ENCODE results near the gene LMOD2.

LMOD2 gene

GRCh38 chr7:123637203-123637602, 18.5 kb upstream of the LMOD2 start:
- TF ChIP-seq, protein P1, sequence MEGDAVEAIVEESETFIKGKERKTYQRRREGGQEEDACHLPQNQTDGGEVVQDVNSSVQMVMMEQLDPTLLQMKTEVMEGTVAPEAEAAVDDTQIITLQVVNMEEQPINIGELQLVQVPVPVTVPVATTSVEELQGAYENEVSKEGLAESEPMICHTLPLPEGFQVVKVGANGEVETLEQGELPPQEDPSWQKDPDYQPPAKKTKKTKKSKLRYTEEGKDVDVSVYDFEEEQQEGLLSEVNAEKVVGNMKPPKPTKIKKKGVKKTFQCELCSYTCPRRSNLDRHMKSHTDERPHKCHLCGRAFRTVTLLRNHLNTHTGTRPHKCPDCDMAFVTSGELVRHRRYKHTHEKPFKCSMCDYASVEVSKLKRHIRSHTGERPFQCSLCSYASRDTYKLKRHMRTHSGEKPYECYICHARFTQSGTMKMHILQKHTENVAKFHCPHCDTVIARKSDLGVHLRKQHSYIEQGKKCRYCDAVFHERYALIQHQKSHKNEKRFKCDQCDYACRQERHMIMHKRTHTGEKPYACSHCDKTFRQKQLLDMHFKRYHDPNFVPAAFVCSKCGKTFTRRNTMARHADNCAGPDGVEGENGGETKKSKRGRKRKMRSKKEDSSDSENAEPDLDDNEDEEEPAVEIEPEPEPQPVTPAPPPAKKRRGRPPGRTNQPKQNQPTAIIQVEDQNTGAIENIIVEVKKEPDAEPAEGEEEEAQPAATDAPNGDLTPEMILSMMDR (IDR thresholded peaks at IDR 0.05; ENCODE audit: borderline replicate concordance, control extremely low read depth, extremely low read depth, insufficient read depth, missing control alignments) = no peak
- in situ Hi-C loops (cut with MboI; ENCODE audit: low sequenced_read_pairs, unreplicated experiment) = no loop called here
- no peak for DNase-seq (ENCODE audit: low spot score)

DNA sequence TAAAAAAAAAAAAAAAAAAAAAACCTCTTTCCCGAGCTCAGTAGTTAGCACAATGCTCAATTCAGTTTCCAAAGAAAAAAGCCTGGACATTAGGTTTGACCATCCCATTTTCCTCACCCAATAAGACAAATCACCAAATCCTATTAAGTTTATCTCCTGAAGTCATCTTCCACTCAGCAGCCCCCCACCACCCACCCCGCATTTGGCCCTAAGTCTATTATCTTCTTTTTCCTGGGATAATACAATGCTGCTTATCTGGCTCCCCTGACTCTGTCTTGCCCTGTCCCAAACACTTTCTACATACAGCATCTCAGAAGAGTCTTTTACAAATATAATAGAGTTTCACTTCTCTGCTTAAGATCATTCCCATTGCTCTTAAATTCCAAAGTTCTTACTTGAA, 17.8 kb upstream of the LMOD2 start:
- in situ Hi-C loops (cut with MboI; ENCODE audit: low sequenced_read_pairs, unreplicated experiment) = no loop called here
- no peak for DNase-seq (ENCODE audit: low spot score)
- TF ChIP-seq, protein P1 (IDR thresholded peaks at IDR 0.05; ENCODE audit: borderline replicate concordance, control extremely low read depth, extremely low read depth, insufficient read depth, missing control alignments) = no peak

GRCh38 chr7:123639631-123640030, 16.0 kb upstream of the LMOD2 start:
- DNase-seq (ENCODE audit: low spot score) = no peak
- in situ Hi-C loops (cut with MboI; ENCODE audit: low sequenced_read_pairs, unreplicated experiment) = no loop called here
- TF ChIP-seq, protein P1 (IDR thresholded peaks at IDR 0.05; ENCODE audit: borderline replicate concordance, control extremely low read depth, extremely low read depth, insufficient read depth, missing control alignments) = no peak

DNA sequence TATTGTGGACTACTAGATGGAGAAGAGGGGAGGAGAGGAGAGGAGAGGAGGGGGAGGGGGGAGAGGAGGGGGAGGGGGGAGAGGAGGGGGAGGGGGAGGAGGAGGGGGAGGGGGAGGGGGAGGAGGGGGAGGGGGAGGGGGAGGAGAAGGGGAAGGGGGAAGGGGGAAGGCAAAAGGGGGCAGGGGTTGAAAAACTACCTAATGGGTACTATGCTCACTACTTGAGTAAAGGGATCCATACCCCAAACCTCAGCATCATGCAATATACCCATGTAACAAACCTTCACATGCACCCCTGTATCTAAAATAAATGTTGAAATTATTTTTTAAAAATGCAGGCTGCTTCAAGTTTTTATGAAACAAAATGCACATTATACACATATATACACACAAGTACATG, 15.1 kb upstream of the LMOD2 start:
- DNase-seq (ENCODE audit: low spot score) = no peak
- in situ Hi-C loops (cut with MboI; ENCODE audit: low sequenced_read_pairs, unreplicated experiment) = no loop called here
- TF ChIP-seq, protein P1 (IDR thresholded peaks at IDR 0.05; ENCODE audit: borderline replicate concordance, control extremely low read depth, extremely low read depth, insufficient read depth, missing control alignments) = no peak

- TF ChIP-seq, protein P1 (IDR thresholded peaks at IDR 0.05; ENCODE audit: borderline replicate concordance, control extremely low read depth, extremely low read depth, insufficient read depth, missing control alignments) = no peak
- in situ Hi-C loops (cut with MboI; ENCODE audit: low sequenced_read_pairs, unreplicated experiment) = no loop called here
- no peak for DNase-seq (ENCODE audit: low spot score)
These were observed 13.8 kb upstream of the LMOD2 start for GRCh38 chr7:123641901-123642300.

DNA sequence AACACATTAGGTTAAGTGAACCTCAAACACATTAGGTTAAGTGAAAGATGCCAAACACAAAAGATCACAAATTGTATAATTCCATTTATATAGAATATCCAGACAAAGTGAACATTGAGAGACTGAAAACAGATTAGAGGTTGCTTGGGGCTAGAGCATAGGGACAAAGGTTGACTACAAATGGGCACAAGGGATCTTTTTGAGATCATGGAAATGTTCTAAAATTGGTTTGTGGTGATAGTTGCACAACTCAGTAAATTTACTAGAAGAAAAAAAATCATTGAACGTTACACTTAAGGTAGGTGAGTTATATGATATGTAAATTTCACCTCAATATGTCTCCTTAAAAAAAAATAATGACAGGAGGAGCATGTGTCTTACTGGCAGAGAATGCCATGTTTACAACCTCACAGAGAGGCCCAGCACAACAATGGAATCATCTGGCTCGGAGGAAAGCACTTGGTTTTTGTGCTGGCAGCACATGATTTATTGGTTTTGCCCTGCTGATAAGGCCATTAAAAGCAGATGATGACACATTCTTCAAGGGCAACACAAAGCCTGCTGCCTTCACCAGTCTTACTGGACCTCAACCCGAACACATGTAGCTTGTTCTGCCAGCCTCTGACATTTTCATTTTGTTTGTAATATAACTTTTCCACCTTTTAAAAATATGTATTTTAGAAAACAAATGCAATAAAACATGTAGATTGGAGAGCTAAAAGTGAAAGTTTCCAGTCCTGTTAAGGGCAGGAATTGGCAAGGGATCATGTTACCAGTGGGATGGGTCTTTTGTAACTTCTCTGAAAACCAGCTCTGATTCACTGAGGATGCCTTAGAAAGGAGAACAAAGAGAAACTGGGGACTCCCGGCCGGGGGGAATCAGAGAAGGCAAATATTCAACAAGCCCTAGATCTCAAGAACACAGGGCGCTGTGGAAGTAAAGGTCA, 11.9 kb upstream of the LMOD2 start:
- TF ChIP-seq, protein P1 (IDR thresholded peaks at IDR 0.05; ENCODE audit: borderline replicate concordance, control extremely low read depth, extremely low read depth, insufficient read depth, missing control alignments) = no peak
- no peak for DNase-seq (ENCODE audit: low spot score)
- in situ Hi-C loops (cut with MboI; ENCODE audit: low sequenced_read_pairs, unreplicated experiment) = no loop called here
